Panc1 (cell line): ENCODE data around the gene WNK4.

ENCODE experiments used
- CTCF ChIP-seq: fragments of 450-650 bp; IDR thresholded peaks from 2 replicates; pipeline ENCODE4 v1.5.1; 2017; ENCODE audit warnings: mild to moderate bottlenecking
- POLR2AphosphoS5 ChIP-seq: IDR thresholded peaks from 2 replicates; pipeline ENCODE4 v1.6.1; 2012; ENCODE audit warnings: mild to moderate bottlenecking, low read depth, low read length, moderate library complexity
- TCF7L2 ChIP-seq: IDR thresholded peaks from 2 replicates; pipeline ENCODE4 v1.6.1; 2011; ENCODE audit warnings: mild to moderate bottlenecking, low read depth, low read length, inconsistent platforms
- TF ChIP-seq, protein P1 (sequence below), 2 experiments: IDR thresholded peaks; 2 replicates each; pipeline ENCODE4 v1.6.1; 2011 to 2012; ENCODE audit warnings: low read depth in 2 of 2, control low read depth in 1 of 2, low read length in 1 of 2, mild to moderate bottlenecking in 1 of 2, moderate library complexity in 1 of 2; ENCODE audit not compliant: insufficient read depth in 1 of 2

DNA sequence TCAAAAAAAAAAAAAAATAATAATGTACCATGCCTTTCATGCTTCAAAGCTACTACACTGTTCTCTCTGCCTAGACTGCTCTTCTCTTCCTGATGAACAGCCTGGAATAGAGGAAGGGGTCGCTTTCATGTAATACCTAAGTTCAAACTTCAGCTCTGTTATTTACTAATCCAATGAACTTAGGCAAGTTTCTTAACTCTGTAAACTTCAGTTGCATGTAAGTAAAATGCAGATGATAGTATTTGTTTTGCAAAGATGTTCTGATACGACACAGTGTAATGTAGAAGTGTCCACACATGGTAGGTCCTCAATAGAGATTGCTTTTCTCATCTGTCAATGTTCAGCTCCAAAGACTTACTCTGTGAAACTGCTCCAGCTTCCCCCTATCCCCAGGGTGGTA is 11.5 kb downstream of the WNK4 start:
- TF ChIP-seq CTCF (no peak), POLR2AphosphoS5 (no peak), TCF7L2 (no peak)
- TF ChIP-seq, protein P1, sequence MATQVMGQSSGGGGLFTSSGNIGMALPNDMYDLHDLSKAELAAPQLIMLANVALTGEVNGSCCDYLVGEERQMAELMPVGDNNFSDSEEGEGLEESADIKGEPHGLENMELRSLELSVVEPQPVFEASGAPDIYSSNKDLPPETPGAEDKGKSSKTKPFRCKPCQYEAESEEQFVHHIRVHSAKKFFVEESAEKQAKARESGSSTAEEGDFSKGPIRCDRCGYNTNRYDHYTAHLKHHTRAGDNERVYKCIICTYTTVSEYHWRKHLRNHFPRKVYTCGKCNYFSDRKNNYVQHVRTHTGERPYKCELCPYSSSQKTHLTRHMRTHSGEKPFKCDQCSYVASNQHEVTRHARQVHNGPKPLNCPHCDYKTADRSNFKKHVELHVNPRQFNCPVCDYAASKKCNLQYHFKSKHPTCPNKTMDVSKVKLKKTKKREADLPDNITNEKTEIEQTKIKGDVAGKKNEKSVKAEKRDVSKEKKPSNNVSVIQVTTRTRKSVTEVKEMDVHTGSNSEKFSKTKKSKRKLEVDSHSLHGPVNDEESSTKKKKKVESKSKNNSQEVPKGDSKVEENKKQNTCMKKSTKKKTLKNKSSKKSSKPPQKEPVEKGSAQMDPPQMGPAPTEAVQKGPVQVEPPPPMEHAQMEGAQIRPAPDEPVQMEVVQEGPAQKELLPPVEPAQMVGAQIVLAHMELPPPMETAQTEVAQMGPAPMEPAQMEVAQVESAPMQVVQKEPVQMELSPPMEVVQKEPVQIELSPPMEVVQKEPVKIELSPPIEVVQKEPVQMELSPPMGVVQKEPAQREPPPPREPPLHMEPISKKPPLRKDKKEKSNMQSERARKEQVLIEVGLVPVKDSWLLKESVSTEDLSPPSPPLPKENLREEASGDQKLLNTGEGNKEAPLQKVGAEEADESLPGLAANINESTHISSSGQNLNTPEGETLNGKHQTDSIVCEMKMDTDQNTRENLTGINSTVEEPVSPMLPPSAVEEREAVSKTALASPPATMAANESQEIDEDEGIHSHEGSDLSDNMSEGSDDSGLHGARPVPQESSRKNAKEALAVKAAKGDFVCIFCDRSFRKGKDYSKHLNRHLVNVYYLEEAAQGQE (IDR thresholded peaks at IDR 0.05; ENCODE audit: insufficient read depth in 1 of 2, low read depth in 2 of 2, low read length in 1 of 2): no peak
